NK-92 treated with Interleukin-12 subunit alpha and Interleukin-12 subunit beta, amount 100 ng/mL, for 24 hours (cell line): ENCODE measurements around the gene AFF2.

ENCODE experiments used
- DNase-seq: peaks from one replicate; lab custom pipeline; 2025; lab: John Stamatoyannopoulos, UW

Gene AFF2

DNA sequence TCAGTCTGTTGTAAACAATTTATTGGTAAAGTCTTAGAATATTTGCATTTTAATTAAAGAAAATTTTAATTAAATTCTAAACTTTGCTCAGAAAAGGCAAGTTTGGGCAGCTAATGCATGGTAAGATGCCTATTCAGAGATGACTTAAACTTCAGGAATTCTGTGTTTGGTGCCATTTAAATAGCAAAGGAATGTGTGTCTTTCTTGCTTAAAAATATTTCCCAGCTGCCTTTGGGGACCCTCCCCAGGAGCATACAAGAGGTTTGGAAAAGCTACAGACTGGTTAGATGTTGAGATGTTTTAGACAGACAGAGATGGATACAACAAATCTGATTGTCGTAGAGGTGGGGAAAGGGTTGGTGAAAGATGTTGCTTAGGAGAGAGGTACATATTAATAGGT is 36.5 kb downstream of the AFF2 start:
- DNase-seq, result no peak

DNA sequence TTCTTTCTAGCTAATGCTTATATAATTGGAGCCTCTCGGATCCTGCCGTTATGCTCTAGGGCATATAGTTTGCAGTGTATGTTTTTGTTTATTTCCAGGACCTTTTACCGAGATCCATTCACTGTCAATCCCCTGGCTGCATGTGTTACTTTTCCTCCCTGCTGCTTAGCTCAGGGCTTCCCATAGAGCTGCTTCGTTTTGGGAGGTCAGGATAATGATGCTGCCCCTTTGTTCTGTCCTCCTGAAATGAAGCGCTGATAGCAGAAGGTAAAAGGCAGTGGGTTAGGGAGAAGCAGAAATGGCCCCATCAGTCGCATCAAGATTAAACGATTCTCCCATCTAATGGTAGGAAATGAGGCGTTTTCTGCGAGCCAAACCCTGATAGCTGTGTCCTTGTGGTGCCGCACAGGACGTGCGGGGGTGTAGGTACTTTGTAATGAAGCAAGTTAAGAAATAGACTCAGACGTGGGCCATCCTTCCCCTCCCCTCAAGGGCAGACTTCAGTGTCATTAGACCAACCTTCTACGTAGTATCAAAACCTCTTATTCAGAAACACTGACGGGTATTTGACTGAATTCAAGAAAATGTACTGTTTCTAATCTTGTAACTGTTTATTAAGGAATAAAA is 37.3 kb downstream of the AFF2 start:
- DNase-seq, result no peak

DNA sequence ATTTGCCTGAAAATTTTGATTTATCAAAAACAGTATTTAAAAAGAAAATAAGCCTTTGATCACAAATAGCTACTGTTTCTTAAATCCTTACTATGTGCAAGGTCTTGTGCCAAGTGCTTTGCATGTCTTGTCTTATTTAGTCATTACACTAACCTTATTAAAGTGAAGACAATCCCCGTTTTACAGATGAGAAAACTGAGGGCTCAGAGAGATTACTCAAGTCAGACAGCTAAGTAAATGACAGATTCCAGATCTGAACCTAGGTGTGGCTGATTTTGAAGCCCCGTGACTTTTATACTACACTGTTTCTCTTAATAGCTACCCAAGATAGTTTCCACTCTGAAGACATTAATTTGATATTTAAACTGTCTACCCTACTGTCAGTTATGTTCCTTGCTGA is 38.2 kb downstream of the AFF2 start:
- DNase-seq, result no peak

DNA sequence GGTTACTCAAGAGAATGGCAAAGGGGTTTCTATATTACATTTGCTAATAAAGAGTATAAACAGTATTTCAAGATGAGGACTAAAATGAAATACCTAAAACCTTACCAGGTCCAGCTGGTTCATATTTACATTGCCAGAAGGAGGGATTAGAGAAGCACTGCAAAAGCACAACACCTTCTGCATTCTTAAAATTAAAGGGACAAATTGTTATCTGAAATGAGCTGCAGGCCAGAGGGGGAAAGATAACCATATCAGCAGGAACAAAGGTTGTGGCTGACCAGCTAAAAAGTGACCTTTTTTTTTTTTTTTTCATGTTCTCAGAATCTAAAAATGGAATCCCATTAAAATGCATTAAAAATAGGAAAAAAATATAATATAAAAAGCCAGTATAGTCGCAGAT is 39.7 kb downstream of the AFF2 start:
- DNase-seq, result no peak

DNA sequence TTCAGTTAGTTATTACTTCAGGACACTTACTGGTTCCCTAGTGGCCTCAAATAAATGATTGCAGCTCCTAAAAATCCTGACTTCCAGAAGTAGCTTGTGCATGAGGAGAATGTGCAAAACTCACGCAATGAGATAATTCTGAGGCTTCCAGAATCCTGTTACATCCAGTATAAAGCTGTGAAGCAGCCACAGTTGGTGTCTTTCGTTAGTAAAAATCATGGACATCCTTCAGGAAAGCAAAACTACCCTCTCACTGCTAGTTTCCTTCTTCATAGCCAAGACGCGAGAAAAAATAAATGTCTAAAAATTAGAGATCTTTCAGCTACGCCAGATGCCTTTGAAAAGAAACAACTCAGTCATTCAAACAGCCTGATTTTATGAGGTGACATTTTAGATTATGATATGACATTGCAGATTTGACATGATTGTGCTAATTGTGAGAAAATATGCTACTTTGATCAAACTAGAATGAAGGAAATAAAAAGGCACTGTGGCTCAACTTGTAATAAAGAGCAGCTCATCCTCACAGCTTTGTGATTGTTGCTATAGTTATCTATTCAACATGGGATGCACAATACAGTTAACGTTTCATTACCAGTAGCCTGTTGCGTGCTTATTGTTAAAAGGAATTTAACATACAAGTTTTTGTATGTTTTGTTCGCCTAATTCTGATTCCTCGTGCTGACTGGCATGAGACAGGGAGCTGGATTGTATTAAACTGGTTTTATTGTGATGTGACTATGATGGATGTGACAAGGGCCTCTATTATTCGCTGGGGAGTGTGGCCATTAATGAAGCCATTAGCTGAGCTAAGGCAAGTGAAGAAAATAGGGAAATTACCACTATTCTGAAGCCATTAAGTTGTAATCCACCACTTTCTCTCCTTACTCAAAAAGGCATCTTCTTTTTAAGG is 40.5 kb downstream of the AFF2 start:
- no peak for DNase-seq

DNA sequence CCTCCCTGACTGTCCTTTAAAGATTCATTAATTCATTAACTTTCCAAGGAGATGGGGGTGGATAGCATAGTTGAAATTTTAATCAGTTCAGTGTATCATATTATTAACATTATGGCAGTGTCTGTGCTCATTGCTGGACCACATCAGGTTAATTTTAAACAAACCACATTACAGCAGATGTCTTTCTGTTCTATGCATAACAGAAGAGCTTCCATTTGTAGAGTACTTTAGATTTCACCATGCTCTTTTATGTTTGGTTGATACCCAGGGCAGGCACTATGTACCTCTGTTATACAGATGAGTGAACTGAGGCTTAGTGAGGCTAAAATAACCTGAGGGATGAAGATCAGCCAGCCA is 41.1 kb downstream of the AFF2 start:
- no peak for DNase-seq

DNA sequence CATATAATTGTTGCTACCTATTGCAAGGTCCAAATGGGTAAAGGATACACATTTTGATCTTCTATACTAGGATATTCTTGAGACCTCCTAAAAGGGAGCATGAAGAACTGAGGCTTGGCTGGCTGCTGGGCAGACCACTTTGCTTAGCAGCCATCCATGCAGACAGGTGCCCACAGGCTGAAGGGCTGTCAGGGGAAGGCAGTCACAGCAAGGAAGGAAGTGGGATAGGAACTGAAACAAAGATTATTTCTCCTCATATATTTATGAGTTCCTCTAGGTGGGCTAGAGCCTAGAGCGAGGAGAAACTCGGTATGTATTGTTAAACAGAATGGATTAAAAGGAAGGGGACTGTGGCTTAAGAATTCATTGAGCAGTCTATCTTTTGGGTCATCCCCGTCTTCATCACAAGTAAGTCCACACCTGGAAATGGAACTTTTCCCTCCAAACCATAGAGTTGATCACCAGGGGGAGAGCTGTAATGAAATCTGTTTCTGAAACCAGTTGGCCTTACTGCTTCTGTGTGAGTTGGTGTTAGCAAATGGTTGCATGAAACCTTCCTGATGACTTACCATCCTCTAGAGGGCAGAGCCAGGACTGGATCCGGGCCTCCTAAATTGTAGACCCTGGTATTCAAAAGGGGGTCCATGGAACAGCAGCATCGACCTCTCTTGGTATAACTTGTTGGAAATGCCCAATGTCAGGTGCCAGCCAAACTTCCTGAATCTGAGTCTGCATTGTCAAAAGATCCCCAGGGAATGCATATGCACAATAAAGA is 42.3 kb downstream of the AFF2 start:
- no peak for DNase-seq

DNA sequence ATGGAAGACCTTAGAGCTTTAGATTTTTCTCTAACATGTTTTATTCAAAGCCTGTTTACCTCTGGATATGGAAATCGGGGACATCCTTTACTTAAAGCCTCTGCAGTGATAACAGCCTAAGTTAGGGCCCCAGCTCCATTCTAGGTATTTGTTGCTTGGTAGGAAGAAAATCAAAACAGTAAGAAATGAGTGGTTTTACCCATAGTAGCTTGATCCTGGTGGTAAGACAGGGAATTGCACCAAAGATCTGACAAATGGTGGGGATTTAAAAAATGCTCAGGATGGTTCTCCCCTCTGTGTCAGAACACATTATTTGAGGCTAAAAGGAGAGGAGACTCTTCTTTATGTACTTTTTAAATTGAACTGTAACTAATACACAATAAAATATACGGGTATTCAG is 52.4 kb downstream of the AFF2 start:
- no peak for DNase-seq

DNA sequence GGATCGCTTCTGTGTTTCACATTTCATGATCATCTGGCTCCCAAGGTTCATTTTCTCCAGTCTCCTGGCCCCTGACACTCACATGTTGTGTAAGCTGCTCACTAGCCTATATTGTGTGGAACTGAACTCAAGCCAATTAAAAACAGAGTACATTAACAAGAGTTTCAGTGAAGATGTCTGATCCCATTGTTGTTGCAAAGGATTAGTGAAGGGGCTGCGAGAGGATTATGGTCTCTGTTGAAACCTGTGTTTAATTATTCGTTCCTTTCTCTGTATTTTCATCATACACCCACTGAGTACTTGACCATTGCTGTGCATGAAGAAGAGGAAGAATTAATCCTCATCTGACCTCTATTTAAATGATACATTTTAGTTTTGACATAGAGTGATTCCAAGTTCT is 54.7 kb downstream of the AFF2 start:
- DNase-seq, result no peak

DNA sequence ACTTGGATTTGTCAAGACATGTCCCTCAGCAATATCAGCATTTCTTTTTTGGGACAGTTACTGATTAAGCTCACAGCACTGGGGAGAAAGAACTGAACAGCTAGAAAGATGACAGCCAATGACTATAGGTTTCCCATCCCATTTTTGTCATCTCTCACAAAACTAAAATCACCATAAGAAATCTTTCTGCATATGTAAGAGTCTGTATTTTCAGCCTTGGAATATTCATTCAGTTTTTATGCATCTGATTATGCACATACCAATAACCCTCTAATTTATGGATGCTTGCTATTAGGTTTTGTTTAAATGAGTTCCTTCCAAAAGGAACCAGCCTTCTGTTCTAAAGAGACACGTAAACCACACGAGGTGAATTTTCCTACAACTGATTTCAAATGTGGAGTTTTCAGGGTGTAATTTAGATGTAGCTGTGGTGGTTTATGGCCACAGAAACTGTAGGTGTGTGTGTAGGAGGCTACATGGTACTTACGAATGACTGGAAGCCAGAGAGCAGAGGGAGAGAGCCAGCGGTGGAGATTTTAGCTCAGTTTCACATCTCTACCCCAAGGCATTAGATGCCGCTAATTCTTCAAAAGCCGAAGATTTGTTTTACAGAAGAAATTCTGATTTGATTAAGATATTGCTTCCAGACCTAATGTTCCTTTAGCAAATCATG is 55.3 kb downstream of the AFF2 start:
- no peak for DNase-seq

DNA sequence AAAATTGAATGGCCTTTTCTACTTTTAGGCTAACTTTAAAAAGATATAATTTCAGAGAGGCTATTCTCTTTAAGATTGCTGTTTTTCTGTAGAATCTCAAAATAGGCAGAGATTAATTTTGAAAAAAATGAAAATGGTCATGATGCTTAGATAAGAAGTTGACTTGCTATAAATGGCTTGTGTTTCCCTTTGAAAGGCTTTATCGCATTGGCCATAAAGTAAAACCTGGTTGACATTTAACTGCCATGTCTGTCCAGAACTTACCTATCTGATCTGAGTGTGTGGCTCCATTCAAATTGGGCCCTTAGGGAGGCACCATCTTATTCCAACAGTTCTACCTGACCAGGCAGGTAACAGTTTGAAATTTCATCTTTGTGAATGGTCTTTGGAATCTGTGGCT is 56.1 kb downstream of the AFF2 start:
- DNase-seq, result no peak

DNA sequence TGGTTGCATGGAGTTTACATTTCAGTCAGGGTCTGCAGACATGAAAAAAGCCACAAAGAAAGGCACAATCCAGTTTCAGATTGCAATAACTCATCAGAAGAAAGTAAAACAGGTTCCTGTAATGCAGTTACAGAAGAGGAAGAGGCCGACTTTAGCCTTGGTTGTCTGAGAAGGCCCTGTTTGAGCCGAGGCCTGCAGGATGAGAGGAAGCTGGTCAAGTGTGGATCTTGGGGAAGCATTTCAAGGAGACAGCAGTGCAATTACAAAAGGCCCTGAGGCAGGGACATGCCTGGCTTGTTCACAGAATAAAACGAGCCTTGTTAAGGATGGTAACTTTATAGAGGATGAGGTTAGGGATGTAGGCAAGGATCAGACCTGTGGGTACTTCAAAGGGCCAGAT is 62.4 kb downstream of the AFF2 start:
- no peak for DNase-seq

DNA sequence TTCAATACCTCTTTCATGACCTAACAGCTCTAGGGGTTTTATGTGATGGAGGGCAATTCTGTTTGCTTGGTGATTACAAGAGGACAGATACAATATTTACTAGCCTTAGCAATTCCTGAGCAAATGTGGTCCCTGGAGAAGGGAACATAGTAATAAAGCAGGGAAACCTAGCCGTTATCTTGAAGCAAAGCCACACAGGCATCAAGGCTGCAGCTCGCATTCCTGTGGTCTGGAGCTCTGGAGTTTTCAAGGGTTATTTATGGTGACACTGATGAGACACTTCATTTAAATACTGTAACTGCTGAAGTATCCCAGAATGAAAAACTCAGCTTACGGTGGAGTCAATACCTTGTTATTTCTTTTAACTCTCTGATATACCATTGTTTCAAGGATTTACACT is 66.8 kb downstream of the AFF2 start:
- DNase-seq, result no peak

DNA sequence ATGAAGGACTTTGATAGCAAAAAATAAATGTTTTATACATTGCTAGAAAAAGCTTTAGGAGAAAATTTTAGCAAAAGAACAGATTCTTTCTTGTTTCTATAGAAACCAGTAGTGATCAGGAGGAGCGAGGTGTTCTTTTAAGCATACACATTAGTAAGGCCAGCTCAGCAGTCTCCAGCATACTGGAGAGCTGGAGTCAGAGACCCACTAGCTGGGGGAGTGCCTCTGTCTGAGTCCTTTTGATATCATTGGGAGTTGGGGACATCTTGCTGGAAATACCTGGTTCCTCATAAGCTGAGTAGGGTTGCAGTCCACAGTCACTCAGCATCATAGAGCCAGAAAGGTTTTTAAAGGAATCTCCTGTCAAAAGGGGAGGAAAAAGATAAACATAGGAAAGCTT is 67.4 kb downstream of the AFF2 start:
- DNase-seq, result no peak

DNA sequence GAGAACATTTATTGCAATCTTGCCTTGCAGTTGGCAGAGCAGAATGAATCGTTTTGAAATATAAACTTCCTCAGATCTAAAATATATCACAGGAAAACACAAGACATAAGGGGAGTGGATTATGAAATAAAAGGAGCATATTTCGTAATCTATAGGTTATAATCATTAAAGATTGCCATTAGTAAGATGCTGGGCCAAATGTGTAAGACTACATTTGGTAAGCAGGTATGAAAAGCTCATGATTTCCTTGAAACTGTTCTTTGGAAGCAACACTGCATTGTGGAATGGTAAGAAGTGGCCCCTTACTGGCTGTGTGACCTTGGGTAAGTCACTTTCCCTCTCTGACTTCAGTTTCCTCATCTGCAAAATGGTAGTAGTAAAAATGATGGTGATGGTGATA is 68.3 kb downstream of the AFF2 start:
- DNase-seq, result no peak

DNA sequence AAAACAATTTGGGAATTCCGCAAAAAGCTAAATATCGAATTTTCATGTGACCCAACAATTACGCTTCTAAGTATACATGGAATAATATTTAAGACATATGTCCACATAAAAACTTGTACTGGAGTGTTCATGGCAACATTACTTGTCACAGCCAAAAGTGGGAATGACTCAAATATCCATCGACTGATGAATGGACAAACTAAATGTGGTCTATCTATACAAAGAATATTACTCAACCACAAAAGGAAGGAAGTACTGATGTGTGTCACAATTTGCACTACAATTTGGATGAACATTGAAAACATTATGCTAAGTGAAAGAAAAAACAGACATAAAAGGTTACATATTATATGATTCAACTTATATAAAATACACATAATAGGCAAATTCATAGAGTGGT is 71.9 kb downstream of the AFF2 start:
- no peak for DNase-seq

DNA sequence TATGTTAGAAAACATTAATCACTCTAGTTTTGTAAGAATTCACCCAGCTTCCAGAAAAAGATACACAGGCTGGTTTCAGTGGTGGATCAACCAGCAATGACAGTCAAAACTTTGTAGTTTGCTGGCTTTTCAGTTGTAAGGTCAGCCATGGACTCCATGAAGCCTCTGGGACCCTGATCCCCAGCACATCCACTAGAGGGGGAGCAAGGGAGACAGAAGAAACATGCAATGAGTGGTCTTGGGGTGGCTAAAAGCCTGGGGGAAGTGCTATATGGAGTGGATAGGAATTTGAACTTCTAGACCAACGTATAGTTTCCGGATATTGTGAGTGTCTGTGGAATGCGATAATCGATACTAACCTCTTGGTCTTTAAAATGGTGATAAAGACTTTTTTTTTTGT is 72.7 kb downstream of the AFF2 start:
- DNase-seq, result no peak

DNA sequence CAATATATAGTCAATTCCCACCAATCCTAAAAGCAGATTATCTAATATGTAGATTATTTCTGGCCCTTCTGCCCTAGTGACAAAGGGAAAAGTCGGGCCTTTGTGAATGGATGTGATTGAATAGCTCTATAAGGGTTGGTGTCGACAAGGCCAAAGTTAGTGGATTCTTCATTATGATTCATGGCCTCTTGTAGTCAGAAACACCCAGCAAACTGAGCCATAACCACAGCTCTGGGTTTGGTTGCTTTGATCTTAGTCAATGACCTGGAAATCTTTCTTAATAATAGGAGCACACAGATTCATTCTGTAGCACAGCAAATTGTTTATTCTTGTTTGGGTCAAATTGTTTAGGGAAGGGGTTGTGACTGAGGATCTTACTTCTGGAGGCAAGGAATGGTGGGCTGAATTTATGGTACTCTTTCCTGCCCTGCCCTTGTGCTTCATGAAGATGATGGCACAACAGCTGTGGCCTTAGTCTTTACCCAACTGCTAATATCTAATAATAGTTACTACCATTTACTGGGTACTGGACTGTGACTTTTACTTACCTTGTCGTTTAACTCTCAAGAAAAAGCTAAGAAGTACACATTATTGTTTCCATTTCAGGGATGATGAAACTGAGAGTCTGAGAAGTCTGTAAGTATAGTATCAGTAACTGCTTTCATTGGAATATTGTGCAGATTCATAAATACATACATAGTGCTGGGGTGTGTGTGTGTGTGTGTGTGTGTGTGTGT is 74.0 kb downstream of the AFF2 start:
- no peak for DNase-seq

DNA sequence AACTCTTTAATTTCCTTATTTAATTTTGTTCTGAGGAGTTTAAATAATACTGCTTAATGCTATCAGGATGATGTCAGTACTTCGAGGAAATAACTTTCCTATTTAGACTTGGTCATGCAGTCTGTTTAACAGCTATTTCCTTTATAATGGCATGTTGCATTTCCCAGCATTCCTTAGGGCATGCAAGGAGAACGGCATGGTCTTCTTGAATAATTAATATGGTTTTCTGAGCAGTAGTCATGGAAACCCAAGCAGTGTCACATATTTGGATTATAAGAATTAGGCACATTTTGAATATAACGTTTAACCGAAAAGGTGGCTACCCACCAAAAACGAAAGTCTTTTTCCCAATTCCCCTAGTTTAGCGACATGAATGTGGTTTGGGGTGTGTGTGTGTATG is 76.0 kb downstream of the AFF2 start:
- no peak for DNase-seq

DNA sequence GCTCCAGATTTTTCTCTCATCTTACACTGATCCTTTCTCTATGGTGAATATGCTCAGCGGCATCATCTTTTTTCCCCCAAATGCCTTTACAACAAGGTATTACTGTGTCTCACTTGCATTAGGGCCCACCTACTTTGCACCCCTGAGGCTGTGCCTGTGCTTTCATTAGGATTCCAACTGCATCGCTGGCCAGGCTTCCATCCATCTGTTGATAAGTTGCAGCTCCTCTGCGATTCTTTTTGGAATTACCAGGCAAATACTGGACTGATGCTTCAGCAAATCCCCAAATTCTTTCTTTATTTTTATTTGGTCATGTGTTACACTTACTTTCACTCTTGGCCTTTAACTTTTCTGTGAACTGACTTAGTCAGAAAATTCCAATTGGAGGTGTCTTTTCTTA is 77.3 kb downstream of the AFF2 start:
- no peak for DNase-seq

DNA sequence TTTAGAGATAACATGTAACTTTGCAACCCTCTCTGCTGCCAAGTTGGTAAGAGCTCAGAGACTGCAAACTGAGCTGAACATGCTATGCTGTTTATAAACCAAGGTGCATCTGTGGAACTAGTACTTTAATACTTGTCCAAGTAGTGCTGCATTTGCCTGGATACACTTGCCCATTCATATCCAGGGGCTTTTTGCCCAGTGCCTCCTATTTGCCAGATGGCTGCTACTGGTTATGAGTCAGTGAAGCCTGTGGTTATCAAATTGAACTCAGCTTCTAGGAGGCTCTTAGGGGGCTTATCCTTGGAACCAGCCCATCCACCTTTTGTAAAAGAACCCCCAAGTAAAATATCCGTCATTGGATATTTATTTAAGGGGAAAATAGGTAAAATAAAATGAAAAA is 79.6 kb downstream of the AFF2 start:
- no peak for DNase-seq

DNA sequence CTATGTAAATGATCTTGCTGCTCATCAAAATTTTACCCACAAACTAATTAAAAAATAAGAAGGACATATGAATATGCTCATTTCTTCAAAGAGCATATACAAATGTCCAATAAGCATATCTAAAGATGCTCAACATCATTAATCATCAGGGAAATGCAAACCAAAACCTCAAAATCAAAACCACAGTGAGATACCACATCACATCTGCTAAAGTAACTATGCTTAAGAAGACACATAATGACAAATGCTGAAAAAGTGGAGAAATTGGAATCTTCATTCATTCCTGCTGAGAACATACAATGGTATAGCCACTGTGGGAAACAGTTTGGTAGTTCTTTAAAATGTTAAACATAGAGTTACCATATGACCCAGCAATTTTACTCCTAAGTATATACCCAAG is 81.9 kb downstream of the AFF2 start:
- no peak for DNase-seq
